Neural progenitor cell (in vitro differentiated cells): ENCODE data around the gene GAMT.

Experiments used
- EZH2 ChIP-seq: fragments of 200-600 bp; sonication (generic); IDR thresholded peaks from 2 replicates; pipeline ENCODE4 v1.6.1; 2017; ENCODE audit warnings: antibody characterized with exemption, mild to moderate bottlenecking, moderate library complexity
- TF ChIP-seq, protein P1 (sequence below): fragments of 200-600 bp; sonication (generic); IDR thresholded peaks from 2 replicates; pipeline ENCODE4 v1.5.1; 2017; ENCODE audit warnings: antibody characterized with exemption, mild to moderate bottlenecking

DNA sequence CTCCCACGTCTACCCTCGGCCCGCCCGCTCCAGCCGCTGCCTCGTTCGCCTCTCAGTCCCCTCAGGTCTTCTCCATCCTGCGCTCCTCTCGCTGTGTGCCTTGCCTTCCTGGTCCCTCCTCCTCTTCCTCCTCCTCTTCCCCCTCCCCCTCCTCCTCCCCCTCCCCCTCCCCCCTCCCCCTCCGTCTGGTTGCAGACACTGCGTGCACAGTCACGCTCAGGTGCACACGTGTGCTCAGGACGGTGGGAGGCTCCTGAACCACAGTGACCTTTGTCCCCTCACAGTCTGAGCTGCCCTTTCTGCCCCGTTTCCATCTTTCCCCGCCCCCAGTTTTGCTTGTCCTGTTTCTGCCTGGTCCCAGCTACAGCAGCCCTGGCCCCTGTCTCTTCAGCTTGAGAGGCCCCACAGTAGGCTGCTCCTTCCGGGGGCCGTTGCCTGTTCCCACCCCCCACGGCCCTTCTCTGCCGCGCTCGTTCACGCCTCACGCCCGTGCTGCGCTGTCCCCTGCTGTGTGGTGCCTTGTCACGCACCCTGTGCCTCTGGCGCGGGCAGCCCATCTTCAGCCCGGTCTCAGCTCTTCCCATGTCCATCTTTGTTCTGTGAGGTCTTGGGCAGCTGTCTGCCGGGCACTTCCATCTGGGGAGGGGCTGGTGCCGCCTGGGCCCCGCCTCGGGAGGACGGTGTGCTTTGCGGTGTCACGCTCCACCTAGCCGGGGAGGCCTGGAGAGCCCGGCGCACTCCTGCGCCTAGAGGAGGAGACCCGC, 23.0 kb upstream of the GAMT start:
- TF ChIP-seq, protein P1, sequence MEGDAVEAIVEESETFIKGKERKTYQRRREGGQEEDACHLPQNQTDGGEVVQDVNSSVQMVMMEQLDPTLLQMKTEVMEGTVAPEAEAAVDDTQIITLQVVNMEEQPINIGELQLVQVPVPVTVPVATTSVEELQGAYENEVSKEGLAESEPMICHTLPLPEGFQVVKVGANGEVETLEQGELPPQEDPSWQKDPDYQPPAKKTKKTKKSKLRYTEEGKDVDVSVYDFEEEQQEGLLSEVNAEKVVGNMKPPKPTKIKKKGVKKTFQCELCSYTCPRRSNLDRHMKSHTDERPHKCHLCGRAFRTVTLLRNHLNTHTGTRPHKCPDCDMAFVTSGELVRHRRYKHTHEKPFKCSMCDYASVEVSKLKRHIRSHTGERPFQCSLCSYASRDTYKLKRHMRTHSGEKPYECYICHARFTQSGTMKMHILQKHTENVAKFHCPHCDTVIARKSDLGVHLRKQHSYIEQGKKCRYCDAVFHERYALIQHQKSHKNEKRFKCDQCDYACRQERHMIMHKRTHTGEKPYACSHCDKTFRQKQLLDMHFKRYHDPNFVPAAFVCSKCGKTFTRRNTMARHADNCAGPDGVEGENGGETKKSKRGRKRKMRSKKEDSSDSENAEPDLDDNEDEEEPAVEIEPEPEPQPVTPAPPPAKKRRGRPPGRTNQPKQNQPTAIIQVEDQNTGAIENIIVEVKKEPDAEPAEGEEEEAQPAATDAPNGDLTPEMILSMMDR: no peak
- no peak for TF ChIP-seq EZH2
